ENCODE measurements around the gene DPCD. TPM values are rescaled to one million over a fixed set of nuclear protein-coding genes. Genes with fewer than 3 reads are reported as not detected.
"Not testable (repeated sequence)": the region's sequence is repeated elsewhere in the genome, so short reads cannot be mapped to it uniquely, and the experiment has no call there.

Gene DPCD
- total RNA-seq, 1 experiment from 2014 or later: 48.4 TPM

DNA sequence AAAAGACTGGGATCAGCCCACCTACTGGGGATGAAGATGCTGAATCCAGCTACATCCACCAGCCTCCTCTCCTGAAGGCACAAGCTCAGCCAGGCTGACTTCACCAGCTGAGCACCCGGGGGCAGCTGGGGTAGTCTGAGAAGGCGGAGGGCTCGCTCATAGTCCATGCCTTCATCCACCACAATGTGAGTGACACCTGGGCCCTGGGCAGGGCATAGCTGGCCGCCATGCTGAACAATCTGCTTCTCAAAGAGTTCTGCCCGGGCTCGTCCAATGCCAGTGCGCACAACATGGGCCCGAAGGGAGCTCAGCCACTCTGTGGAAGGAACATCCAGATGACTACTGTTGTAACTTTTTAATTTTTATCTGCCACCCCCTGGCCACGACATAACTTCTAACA is 2.3 kb upstream of the DPCD start:
- DNase-seq (ENCODE audit: low read depth): no peak

DNA sequence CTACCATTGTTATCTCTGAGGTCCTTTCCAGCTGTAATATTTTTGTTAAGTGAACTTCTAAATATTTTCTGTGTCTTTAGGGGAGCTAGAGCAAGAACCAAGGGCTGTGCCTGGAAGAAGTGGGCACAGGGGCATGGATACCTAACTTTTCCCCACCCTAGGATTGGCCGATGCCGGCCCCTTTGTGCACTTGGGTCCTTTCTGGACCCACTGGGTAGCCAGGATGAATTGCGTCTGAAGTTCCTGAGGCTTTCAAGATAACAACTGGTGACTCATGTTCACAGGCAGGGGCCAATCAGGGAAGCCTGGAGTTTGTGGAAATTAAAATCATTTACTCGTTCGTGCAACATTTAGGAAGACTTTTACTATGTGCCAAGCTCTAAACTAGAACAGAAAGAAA is 758 bp downstream of the DPCD start:
- peak; percentile 34 for DNase-seq (ENCODE audit: low read depth)

DNA sequence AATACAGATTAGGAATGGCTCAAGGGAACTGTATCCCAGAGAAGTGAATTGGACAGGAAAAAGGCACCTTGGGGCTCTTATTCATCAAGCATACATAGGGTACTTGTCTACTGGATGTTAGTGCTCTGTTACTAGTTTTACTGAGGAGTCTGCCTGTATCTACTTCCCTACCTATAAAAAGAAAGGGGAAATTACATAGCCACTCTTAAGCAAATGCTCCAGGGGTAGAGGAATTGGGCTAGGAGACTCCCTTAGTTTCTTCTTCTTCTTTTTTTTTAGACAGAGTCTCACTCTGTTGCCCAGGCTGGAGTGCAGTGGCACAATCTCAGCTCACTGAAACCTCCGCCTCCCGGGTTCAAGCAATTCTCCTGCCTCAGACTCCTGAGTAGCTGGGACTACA is 5.2 kb downstream of the DPCD start:
- DNase-seq (ENCODE audit: low read depth): not testable (repeated sequence)

DNA sequence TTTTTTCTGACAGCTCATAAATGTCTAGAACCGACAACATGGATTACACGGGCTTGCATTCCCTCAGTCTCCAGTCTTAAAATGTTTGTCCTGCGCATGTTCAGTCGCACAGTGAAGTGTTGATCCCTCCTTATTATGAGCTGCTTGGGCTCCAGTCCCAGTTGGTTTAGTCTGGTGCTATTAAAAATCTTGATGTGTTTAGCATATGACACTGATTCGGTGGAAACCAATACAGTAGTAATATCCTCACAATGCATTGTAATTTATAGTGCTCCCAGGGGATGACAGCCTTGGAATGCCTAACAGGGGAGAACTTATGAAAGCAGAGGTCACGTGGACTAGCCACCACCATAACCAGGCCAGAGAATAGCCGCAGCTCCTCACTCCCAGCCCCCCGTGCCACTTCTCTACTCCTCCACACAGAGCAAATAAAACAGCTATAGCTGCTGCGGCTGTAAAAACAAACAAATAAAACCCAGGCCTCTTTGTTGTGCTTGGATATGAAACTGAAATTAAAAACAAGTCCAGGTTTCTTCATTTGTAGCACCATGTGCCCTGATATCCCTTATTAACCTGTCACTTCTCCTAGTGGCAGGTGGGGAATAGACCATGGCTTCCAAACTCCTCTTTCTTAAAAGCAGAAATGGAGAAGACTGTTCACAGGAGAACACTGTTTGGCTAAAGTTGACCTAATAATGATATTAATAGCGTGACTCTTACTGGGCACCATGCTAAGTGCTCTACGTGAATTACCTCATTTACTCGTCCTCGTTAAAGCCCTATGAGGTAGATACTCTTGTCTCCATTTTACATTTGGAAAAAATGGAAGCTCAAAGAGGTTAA is 7.7 kb downstream of the DPCD start:
- DNase-seq (ENCODE audit: low read depth): no peak

DNA sequence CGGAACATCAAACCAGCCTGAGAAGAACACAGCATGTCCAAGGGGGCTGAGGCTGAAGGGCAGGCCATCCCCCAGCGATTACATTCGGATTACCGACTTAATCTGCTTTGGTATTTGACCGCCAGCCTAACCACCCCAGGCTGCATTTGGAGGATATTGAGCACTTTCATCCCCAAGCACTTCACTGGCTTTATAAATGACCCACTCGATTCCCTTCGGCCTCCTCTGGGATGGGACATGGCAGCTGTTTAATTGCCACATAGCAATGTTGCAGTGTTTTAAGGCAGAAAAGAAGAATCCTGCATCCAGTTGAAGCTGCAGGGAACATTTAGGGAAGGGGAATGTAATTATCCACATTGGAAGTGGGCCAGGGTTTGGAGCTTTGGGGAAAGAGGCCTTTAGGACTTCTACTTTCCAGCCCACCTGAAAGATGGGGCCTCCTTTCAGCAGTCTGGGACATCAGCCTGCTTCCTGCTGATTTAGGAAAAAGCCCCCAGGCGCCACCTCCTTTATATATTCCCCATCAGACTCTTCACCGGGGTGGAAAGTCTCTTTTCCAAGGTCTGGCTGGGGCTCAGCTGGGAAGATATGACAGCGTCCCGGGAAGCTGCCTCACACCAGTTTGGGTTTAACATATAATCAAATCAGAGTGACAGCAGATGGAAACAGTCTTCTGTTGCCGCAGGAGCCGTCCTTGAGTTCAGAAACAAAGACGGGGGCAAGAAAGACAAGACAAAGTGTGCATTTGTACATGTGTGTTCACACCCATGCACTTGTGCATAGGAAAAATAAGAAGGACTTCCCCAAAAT is 9.2 kb downstream of the DPCD start:
- DNase-seq (ENCODE audit: low read depth): no peak

DNA sequence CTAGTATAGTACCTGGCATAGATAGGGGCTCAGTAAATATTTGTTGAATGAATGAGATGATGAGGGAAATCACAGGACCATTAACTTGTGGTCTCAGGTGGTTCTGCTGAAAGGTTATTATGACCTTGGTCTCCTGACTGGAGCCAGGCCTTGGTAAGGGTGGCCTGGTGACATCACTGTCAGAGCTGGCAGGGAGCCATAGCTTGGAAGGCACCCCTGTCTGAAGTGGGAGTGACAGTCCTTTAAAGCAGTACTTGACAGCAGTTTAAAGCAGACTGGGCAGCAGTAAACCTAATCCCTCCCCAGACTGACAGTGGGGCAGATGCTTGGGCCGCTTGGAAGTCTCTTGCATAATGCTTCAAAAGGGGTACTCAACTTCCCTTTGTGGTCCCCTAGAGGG is 13.4 kb downstream of the DPCD start:
- DNase-seq (ENCODE audit: low read depth): no peak

DNA sequence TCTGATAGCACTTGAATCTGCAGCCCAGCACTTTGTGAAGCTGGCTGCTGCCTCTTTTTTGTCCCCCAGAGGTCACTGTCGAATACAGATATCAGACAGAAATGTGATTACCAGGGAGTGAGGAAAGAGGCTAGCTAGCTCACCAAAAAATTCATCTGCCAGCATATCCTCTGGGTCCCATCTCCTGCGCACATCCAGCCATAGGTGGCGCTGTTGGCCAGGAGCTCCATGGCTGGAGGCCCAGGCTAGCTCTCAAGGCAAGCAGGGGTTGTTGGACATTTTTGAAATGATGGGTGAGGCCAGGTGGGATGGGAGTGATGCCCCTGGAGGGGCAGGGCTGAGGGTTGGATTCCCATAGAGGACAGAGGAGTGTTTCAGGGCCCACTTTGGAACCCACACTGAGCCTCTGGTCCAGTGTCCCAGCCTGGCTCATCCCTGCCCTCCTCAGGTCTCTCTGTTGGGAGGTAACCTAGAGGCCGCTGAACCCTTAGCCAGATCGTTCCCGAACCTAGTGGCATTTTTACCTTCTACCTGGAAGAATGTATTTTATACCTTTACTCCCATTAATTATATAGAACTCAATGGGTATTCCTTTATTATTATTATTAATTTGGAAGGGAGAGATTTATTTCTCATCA is 14.8 kb downstream of the DPCD start:
- peak; percentile 70 for DNase-seq (ENCODE audit: low read depth)

DNA sequence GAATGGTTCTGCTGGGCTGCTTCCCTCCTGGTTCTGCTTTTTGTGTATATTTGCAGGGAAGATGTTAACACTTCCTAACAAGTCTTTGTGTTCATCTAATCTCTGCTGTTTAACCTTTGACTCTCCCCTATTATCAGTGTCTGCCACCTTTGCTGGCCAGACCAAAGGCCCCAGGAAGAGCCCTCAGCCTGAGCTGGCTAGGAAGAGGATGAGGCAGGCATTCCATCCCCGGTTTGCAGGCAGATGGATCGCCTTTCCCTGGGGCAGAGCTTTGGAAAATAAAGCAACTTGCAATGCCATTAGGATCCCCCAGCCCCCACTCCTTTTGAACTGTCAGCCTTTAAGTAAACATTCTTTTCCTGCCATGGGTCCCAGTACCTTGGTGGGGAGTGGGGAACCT is 19.0 kb downstream of the DPCD start:
- no peak for DNase-seq (ENCODE audit: low read depth)

DNA sequence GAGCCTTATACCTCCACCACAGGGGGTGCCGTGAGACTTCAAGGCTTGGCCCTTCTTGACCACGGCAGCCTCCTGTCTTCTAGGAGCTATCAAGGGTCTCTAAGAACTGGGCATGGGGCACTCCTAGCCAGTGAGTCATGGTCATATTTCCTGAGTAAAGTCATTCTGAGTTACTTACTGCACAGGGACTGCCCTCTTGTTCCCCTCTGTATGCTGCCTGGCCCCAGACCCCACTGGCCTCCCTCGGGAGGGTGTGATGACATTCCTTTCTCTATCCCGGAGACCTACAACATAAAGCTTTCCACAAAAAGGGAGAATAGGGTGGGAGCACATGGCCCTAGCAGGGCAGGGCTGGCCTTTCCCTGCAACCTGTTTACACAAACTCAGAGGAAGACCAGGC is 21.4 kb downstream of the DPCD start:
- no peak for DNase-seq (ENCODE audit: low read depth)

DNA sequence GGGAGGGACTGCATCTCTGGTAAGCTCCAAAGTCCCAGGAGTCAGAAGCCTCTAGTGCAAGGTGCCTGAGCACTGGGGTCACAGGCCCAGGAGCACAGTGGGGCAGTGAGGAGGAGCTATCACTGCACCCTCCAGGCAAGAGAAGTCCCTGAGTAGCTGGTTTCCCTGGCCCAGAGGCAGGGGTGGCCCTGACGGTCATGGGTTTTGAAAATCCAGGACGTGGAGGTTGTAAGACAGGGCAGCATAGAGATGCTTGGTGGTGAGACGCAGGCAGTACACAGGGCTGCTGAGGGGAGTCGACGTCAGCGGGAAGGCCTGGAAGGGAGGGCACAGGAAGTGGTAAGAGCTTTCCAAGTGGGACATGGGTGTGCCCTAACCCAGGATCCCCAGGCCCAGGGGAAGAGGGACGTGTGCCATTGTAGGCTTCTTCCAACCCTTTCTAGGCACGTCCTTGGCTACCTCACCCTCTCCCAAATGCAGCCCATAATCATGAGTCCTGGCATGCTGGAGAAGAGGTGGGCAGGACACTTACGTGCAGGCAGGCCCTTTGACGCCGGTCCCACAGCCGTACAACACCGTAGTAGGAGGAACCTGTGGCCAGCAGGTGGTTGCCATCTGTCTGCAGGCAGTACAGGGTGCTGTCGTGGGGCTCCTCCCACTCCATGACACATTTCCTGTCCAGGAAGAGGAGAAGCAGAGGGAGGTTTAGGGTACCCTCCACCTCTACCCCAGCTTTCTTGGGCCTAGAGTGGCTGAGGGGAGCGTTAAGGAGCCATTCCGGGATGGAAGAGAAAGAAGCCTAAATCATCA is 23.2 kb downstream of the DPCD start:
- peak; percentile 15 for DNase-seq (ENCODE audit: low read depth)

DNA sequence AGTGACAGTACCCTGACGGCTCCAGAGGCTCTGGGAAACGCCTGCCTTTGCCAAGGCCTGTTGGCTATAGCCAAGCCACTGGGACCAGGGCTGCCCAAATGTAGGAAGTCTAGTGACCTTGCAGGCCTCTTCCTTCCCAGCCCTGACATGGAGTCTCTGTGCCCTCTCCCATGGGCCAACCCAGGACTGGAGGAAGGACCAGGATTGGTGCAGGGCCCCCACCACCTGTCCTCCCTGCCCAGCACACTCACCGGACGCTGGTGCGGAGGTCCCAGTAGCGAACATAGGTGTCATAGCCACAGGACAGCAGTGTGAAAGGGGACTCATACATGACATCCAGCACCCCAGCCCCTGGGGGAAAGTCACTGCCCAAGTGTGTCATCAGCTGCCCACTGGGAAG is 24.0 kb downstream of the DPCD start:
- no peak for DNase-seq (ENCODE audit: low read depth)

DNA sequence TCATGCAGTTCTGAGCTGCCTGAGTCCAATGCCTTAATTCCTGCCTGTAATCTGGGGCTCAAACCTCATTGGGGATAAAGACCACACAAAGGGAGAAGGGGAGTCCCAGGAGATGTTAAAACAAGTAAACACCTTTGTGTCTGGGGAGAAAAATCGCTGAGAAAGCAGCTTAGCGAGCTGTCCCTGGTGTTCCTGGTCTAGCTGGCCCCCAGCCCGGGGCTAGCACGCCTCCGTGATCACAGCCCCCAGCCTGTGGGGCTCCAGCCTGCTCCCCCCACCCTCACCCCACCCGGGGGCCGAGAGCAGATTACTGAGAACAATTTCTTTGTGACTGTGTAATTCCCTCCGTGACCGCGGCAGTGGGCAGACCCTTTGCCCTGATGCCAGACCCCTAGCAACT is 24.8 kb downstream of the DPCD start:
- DNase-seq (ENCODE audit: low read depth): no peak

DNA sequence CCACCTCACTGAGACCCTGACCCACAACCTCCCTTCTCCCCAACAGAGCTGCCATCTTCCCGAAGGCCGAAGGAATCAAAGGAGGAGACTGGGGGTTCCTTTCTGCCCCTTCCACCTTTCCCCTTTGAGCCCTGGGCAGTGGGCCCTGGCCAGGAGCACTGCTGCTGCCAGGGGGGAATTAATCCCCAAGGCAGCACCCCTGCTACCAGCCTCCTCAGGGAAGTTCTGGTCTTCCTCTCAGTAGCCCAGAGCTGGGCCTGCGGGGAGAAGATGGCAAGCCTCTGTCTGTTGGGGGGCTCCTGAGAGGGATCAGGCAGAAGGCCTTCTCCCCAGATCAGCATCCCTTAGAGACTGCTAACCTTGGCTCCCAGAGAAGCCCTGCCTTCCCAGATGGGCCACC is 25.5 kb downstream of the DPCD start:
- DNase-seq (ENCODE audit: low read depth): no peak

DNA sequence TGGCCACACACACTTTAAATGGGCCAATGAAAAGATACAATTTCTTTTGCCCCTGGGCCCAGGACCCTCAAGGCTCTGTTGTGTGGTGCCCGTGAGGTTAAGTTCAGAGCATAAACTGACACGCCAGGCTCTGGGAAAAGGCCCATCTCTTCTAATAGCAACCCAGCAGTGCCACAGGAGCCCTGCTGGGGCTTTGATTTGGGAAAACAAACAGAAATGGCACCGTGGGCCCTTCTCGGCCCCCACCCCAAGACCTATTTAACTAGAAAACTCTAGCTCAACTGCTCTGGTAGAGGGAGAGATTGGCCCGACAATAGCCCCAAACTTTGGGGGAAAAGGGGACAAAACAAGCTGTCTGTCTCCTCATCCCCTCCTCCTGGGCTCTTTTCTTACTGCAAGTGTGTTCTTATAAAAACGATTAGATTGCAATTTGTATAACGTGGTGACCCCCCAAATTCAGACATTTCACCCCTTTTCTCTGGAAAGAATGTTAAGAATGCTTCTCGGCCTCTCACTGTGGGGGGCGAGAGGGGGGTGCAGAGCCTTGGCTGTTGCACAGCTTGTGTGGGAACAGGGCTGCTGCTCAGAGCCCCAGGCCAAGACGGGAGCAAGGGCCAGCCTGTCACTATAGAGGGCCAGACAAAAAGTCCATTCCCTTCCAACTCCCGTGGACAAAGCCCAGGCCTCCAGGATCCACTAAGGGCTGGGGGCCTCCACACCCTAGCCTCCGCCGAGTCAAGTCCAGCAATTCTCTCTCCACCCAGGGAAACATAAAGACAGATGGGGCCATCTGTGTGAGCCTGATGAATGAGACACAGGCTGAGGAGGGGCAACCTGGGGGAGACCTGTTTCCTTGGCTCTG is 26.8 kb downstream of the DPCD start:
- DNase-seq (ENCODE audit: low read depth): no peak

DNA sequence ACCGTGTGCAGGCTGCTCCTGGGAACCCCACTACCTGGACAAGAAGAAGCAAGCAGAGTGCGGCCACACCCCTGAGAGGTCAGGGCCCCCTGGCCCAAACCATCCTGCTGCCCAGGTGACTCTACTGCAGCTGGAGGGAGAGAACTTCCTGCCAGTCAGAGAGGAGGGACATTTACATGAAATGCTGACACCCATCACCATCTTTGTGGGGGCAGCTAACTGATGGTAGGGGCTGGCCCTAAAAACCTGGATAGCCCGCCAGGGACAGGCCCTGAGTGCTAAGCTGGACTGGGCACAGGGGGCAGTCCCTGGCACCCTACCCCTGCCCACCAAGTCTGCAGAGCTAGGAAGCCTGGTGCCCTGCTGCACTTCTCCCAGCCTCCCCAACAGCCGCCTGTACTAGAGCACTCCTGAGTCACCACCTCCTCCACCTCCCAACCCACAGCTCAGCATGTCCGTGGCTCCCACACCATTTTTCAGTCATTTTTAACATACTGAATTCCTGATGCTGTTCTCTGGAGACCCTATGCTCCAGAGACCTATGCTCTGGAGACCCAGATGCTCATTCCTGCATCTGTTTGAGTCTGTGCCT is 27.5 kb downstream of the DPCD start:
- DNase-seq (ENCODE audit: low read depth): no peak

DNA sequence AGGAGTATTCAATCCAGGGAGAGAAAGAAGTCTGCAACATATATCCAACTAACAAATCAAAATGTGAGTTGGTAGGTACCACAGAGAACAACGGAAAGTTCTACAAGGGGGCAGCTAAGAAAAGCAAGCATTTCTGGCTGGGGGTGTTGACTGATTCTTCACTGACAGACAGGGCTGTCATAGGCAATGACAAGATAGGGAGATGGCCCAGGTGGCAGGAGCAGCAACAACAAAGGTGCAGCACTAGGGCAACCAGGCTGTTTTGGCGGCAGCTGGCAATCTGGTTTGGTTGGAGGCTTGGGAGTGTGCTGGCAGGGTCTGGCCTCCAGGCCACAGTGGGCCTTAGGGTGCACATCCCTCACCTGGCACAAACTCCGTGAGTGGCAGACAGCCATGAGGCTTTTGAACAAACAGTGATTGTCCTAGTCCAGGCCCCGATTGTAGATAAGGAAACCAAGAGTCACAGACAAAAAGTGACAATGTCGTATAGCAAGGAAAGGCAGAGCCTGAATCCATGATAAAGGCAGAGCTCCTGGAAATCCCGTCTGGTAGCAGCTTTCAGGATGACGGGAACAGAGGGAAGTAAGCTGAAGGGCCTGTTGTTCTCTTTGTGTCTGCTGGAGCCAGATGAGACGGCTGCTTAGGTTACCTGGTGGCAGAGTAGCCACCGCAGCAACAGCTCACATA is 28.4 kb downstream of the DPCD start:
- no peak for DNase-seq (ENCODE audit: low read depth)

DNA sequence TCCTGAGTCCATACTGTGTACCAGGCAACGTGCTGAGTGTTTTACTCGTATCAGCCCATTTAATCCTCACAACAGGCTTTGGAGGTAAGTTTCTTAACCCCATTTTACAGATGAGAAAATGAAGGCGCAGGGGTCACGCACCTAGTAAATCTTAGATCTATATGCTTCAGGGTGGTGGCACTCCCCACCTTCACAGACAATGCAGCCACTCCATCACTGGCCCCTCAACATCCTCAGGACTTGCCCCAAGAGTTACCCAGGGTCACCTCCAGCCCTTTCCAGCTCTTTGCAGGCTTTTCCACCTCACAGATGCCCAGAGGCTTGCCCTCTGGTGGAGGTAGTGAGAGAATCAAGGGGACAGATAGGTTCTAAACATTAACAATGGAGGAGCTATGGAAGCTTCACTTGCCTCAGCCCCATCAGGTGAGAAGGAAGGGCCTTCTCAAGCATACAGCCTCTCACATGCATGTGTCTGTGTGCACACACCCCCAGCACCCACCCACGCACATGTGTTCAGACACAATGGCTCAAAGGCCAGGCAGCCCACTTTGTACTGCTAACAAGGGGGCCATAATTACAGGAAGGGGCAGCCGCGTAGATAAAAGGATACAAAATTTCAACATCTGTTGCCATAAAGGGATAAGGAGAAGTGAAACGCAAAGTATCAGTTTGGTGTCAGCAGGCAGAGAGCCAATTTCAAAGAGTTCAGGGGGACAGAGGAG is 29.1 kb downstream of the DPCD start:
- no peak for DNase-seq (ENCODE audit: low read depth)

DNA sequence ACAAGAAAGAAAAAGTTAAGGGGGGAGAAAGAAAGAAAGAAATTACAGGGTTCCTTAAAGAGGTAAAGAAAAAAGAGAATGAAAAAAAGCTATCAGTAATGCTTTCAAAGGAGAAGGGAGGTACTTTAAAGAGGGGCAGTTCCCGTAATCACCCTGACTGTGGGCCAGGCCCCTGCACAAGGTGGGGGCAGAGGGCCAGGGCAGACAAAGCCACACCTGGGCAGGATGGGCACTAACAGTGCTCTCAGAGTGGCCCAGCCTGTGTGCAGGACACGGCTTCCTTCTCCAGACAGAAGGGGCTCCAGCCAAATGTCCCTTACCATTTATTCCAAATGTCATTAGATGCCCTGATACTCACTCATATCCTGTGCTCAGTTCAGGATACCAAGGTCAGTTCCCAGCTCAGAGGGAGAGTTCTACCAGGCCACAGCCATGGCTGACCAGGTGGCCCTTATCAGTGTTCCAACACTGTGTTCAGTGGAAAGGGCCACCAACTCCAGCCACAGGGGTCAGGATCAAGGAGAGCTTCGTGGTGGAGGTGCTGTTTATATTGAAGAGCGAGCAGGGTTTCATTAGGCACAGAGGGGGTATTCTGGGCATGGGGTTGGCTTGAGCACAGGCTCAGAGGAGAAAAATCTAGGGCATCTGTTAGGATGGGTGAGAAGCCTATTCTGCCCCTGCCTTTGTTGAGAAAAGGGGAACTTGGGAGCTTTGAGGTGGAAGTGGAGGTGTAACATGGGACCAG is 29.9 kb downstream of the DPCD start:
- no peak for DNase-seq (ENCODE audit: low read depth)

Data from M059J (cell line).